Posterior vena cava (tissue), 2 donors: ENCODE results near the gene GUCA1A. TPM values are rescaled to one million over a fixed set of nuclear protein-coding genes. Genes with fewer than 3 reads are reported as not detected.
"Not testable (repeated sequence)": the region's sequence is repeated elsewhere in the genome, so short reads cannot be mapped to it uniquely, and the experiment has no call there.

Experiments
- DNase-seq: peaks from one replicate; pipeline ENCODE4 v3.0.0-alpha.2; 2020; ENCODE audit warnings: low spot score
- intact Hi-C, 2 donors: fragments of 100-400 bp; cut with DNase I; formaldehyde crosslinking; loops; one replicate each; pipeline versions ENCODE4 v1.14.1 to v1.14.2; 2022 to 2023
- total RNA-seq, 2 donors: library from RNA; stranded (reverse); fragmentation: NEBNext Ultra II Directional; extraction: Animal tissue kit (Norgen Biotek cat#: 25700); gene quantifications; one replicate each; pipeline ENCODE4 v1.2.1, GENCODE V29; 2021
- donor health status: DM: yes; HTN: yes; CAD: no.
- donor health status: DM: yes; HTN: yes; CAD: no.

GUCA1A gene
- total RNA-seq, 2 donors from 2014 or later, result not detected

GRCh38 chr6:42199106-42199981 lies 26.2 kb downstream of the GUCA1A start:
- intact Hi-C loops, result no loop called here
- DNase-seq, result no peak

- intact Hi-C loops, result no loop called here
- no peak for DNase-seq
These were observed 26.9 kb downstream of the GUCA1A start for GRCh38 chr6:42200035-42200434.

- intact Hi-C loops, result no loop called here
- DNase-seq, result no peak
These were observed 28.2 kb downstream of the GUCA1A start for GRCh38 chr6:42201382-42201781.

- intact Hi-C loops, result not testable (repeated sequence)
- peak; percentile 5 for DNase-seq
These were observed 29.2 kb downstream of the GUCA1A start for GRCh38 chr6:42202131-42202915.

- intact Hi-C loops, result no loop called here
- DNase-seq, result no peak
These were observed 30.0 kb downstream of the GUCA1A start for GRCh38 chr6:42203183-42203582.

GRCh38 chr6:42204768-42205282 lies 31.7 kb downstream of the GUCA1A start:
- DNase-seq, result peak; percentile 5
- intact Hi-C loops, result no loop called here

- intact Hi-C loops, DNase-seq: not testable (repeated sequence)
These were observed 34.4 kb downstream of the GUCA1A start for GRCh38 chr6:42207559-42207958.

- DNase-seq, result no peak
- intact Hi-C loops, result loop anchor here in 1 of 2 donors (10.0 kb wide), 1 partner anchor 136 kb away; no protein-coding TSS in a partner anchor
These were observed 37.4 kb downstream of the GUCA1A start for GRCh38 chr6:42210551-42210950.

- intact Hi-C loops, result loop anchor here in 1 of 2 donors (10.0 kb wide), 1 partner anchor 137 kb away; no protein-coding TSS in a partner anchor
- no peak for DNase-seq
These were observed 38.6 kb downstream of the GUCA1A start for GRCh38 chr6:42211726-42212125.

GRCh38 chr6:42212442-42212841 lies 39.3 kb downstream of the GUCA1A start:
- DNase-seq, result no peak
- intact Hi-C loops, result loop anchor here in 1 of 2 donors (10.0 kb wide), 1 partner anchor 138 kb away; no protein-coding TSS in a partner anchor

- not testable (repeated sequence) for DNase-seq
- intact Hi-C loops, result loop anchor here in 1 of 2 donors (10.0 kb wide), 1 partner anchor 142 kb away; no protein-coding TSS in a partner anchor
These were observed 43.3 kb downstream of the GUCA1A start for GRCh38 chr6:42216495-42216894.

GRCh38 chr6:42217157-42217518 lies 44.0 kb downstream of the GUCA1A start:
- intact Hi-C loops, result loop anchor here in 1 of 2 donors (10.0 kb wide), 1 partner anchor 142 kb away; no protein-coding TSS in a partner anchor

GRCh38 chr6:42217519-42218367 lies 44.6 kb downstream of the GUCA1A start, which contains the start of gene MRPS10:
MRPS10 (minus strand) TSS chr6:42217861; CDS start chr6:42217849, 12 bp downstream.
- intact Hi-C loops, result loop anchor here in 1 of 2 donors (10.0 kb wide), 1 partner anchor 143 kb away; no protein-coding TSS in a partner anchor
- peak; percentile 98 for DNase-seq

More at GRCh38 chr6:42217157-42217518, 44.0 kb downstream of the GUCA1A start:
- no peak for DNase-seq

GRCh38 chr6:42220807-42221206 lies 47.6 kb downstream of the GUCA1A start:
- no peak for DNase-seq
- intact Hi-C loops, result no loop called here

GRCh38 chr6:42221546-42221945 lies 48.4 kb downstream of the GUCA1A start:
- no peak for DNase-seq
- intact Hi-C loops, result no loop called here

GRCh38 chr6:42222448-42222847 lies 49.3 kb downstream of the GUCA1A start:
- no peak for DNase-seq
- intact Hi-C loops, result no loop called here

- intact Hi-C loops, result no loop called here
- no peak for DNase-seq
These were observed 51.3 kb downstream of the GUCA1A start for GRCh38 chr6:42224222-42225028.

GRCh38 chr6:42225029-42225339 lies 51.8 kb downstream of the GUCA1A start:
- intact Hi-C loops, result no loop called here
- DNase-seq, result no peak
